A172 (cell line): ENCODE results near the gene ESRP2. TPM values are rescaled to one million over a fixed set of nuclear protein-coding genes. Genes with fewer than 3 reads are reported as not detected.
A peak's percentile ranks its signal among the peaks of the same experiment; 100 is the strongest.

Experiments used
- DNase-seq: peaks from one replicate; pipeline ENCODE4 v3.0.0-alpha.2; 2015; ENCODE audit warnings: low spot score
- total RNA-seq: library from RNA; depleted of rRNA; stranded (reverse); fragments of >200 nt; shearing (Covaris generic); gene quantifications from 2 replicates; pipeline ENCODE4 v1.2.3, GENCODE V29; 2014; rRNA removed

Gene ESRP2
- total RNA-seq, 1 experiment from 2014 or later = 0.45 TPM

DNA sequence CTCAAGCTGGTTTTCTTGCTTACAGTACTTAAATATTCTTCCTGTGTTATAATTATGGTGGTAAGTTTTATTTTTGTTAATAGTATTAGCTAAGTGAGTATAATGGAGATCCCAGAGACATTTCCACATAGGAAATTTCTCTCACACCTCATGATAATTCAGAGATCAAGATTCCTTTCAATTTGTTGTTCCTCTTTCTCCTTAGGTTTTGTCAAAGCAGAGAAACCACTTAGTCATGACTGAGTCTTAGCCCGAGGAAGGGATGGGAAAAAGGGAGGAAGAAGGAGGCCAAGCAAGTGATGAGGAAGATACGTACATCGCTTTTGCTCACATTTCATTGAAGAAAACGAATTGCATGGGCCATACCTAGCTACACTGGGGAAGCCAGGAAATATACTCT is 18.4 kb downstream of the ESRP2 start:
- DNase-seq = no peak

DNA sequence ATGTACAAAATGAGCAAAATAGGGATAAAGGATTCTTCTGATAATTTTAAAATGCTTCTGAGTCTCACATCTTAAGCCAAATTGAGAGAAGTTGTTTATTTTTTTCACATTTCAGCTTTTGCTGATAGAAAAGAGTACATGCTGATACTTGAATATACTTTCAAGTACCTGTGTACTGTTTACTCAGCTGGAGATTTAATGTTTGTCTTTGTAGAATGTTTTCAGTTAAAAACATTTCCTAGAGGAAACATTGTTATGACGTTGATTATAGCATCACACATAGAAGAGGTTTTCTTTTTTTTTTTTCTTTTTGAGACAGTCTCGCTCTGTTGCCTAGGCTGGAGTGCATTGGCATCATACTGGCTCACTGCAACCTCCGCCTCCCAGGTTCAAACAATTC is 19.7 kb downstream of the ESRP2 start:
- no peak for DNase-seq

DNA sequence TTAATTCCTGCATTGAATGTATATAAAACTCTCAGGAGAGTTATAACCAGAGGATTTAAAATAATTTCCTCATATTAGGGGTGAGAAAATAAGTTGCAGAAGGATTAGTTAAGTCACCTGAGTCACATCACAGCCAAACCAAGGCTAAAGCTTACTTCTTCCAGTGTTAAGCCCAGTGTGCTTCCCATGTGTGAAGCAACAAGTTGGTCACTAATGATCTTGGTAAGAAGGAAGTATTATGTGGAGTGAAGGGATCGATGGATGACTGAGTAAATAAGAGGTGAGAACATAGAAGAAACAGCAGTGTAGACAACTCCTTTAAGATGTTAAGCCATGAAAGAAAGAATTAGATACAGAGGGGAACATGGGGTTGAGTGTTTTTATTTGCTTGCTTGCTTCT is 20.6 kb downstream of the ESRP2 start:
- no peak for DNase-seq

DNA sequence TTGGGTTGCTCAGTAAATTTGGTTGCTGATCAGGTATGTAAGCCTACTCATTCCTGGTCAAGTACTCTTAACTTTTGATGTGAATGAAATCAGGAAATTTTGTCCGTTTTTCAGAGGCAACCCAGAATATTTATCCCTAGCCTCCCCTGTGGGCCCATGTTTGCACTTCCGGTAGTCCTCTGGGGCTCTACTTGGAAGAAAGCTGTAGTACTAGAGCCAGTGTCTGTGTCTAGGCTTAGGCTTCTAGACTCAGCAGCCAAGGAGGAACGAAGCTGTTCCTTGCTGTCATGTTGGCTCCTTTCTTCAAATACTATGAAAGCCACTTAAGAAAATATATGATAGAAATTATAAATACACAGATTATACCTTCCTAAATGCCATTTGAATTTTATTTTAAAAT is 21.2 kb downstream of the ESRP2 start:
- DNase-seq = no peak

DNA sequence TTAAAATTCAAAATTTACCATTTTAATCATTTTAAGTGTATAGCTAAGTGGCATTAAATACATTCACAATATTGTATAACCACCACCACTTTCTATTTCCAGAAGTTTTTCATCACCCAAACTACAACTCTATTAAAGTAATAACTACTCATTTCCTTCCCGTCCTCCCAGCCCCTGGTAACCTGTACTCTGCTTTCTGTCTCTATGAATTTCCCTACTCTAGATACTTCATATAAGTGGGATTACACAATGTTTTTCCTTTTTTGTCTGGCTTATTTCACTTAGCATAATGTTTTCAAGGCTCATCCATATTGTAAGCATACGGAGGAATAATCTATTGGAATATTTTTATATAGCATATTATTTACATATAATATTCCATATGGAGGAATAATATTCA is 29.7 kb downstream of the ESRP2 start:
- DNase-seq = no peak

DNA sequence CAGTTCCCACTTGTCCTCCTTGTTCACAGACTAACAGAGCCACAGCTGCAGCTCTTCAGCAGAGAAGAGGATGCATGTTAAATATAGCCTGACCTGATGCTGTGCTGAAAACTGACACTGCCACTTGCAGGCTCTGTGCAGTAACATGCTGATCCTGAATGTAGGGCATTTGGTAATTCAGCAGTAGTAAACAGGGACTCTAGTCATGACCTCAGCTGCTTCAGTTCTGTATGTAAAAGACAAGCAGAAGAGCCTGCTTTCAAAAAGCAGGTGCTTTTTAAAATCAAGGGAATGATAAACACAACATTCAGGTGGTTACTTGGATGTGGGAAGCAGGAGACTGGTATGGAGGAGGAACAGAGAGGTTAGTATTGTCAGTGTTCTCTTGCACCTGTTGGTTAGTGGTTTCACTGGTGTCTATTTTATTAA is 33.8 kb downstream of the ESRP2 start:
- DNase-seq = no peak

DNA sequence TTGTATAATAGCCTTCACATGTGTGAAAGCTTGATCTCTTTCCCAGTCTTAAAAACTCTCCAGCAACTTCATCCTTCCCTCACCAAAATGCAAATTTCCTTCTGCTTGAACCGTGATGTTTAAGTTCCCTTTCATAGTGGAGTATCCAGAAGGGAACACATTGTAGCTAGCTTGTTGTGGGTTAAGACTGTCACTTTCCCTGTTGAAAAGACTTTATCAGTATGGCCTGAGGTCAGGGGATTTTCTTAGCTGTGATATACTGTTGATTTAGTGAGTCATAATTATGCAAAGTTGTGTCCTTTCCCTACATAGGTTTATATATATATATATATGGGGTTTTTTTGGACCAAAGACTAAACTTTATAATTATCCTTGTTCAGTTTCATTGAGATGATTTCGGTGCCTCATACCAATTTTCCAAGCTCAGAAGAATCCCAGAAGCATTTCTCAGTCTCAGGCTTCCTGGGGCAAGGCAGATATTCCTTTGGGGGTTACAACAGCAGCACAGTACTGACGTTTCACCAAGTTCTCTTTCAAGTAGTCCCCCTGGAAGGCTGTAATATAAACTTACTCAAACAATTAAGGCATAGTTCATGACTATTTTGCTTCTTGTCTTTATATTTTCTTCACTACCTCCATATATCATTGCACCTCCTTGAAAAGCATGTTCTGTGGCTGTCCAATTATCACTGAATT is 35.7 kb downstream of the ESRP2 start:
- DNase-seq = peak; percentile 13

DNA sequence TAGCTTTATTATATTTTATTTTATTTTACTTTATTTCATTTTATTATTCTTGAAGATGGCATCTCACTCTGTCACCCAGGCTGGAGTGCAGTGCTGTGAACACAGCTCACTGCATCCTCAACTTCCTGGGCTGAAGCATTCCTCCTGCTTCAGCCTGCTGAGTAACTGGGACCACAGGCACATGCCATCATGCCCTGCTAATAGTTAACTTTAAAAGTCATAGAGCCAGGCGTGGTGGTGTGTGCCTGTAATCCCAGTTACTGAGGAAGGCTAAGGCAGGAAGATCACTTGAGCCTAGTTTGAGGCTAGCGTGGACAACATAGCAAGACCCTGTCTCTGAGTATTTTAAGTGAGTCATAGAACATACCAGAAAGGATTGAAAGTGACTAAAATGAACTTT is 38.7 kb downstream of the ESRP2 start:
- no peak for DNase-seq

DNA sequence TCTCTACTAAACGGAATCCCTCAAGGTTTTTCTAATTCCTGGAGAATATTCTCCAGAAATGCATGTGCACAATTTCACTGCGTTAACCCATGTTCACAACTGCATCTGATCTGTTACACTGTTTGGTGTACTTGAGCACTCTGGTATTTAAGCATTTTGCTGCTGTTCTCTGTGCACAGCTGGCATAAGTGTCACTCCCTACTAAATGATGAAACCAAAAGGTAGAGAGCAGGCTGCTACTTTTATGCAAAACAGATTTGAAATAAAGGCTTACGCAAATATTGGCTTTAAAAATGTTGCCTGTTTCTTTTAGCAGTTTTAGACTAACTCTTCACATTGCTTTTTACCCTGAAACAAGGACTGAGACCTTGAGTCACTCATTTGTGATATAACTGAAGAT is 41.7 kb downstream of the ESRP2 start:
- no peak for DNase-seq

DNA sequence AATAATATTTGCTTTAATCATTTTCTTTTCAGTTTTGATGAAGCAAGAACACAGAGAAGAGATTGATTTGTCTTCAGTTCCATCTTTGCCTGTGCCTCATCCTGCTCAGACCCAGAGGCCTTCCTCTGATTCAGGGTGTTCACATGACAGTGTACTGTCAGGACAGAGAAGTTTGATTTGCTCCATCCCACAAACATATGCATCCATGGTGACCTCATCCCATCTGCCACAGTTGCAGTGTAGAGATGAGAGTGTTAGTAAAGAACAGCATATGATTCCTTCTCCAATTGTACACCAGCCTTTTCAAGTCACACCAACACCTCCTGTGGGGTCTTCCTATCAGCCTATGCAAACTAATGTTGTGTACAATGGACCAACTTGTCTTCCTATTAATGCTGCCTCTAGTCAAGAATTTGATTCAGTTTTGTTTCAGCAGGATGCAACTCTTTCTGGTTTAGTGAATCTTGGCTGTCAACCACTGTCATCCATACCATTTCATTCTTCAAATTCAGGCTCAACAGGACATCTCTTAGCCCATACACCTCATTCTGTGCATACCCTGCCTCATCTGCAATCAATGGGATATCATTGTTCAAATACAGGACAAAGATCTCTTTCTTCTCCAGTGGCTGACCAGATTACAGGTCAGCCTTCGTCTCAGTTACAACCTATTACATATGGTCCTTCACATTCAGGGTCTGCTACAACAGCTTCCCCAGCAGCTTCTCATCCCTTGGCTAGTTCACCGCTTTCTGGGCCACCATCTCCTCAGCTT is 45.0 kb downstream of the ESRP2 start:
- DNase-seq = no peak

DNA sequence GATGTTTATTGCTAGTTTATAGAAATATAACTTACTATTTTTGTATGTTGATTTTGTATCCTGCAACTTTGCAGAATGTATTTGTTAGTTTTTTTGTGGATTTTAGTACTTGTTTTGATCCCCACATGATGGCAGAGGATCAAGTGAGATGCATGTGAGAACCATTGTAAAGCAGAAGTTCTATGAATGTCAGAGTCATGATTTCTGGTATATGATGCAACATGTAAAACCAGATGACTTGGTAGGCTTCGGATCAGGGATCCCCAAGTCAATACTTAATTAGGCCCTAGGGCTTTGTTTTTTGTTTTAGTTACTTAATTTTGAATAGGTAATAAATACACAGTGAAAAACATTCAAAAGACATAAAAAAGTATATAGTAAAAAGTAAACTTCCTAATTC is 45.8 kb downstream of the ESRP2 start:
- no peak for DNase-seq

DNA sequence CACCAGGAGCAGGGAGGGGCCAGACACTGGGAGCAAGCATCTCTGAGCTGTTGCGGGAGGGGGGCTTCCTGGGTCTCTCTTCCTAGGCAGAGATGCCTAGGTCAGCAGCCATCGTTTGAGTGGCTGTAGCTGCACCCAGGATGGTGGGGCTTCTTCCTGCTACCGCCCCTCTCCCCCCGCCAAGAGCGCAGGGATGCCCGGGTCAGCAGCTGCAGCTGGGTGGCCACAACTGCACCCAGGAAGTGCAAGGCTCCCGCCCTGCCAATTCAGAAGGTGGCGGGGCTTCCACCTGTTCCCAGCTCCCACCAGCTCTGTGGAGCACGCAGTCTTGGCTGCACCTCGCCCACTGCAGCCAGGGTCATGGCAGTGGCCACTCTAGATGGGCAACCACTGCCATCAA is 47.8 kb downstream of the ESRP2 start:
- DNase-seq = no peak

DNA sequence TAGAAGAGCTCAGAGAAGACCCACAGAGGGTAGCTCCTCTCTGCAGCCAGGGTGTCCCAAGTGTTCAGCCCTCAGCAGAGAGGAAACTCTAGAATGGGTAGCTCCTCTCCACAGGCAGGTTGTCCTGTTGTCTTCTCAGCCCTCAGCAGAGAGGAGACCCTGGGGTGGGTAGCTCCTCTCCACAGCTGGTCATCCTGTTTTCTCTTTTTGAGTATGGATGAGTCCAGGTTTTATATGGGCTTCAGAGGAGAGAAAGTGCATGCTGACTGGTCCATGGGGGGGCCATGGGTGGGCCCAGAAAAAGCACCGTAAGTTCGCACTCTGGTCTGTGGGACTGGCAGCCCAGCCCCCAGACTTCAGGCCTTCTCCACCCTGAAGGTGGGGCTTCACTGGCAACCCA is 48.4 kb downstream of the ESRP2 start:
- no peak for DNase-seq

DNA sequence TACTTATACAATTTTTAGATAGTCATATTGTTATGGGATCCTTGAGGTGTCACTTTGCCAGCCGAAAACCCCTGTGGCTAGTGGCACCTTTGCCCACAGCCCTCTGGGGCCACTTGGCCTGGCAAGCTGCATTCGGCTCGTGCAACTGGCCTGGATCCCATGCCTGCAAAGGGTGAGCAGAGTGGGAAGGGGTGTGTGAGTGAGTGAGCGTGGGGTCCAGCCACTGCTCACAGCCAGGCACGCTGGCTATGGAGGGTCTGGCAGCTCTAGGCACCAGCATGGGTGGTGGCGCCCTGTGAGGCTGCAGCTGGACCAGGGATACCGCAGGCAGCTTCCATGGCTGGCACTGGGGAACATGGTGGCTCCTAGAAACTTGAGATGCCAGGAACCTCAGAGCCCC is 49.0 kb downstream of the ESRP2 start:
- DNase-seq = no peak

DNA sequence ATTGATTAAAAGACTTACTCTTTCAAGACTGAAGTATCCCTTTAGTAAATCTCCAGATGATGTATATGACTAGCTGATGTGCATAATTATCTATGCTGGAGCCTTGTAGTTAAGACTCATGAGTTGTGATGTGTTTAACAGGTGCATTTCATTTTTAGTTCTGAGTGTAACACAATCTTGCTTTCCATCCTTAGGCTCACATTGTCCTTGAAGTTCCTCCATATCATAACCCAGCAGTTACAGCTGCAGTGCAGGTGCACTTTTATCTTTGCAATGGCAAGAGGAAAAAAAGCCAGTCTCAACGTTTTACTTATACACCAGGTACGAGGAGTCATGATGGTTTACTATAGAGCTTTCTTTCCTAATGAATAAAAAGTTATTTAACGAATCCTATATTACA is 52.9 kb downstream of the ESRP2 start:
- DNase-seq = no peak

DNA sequence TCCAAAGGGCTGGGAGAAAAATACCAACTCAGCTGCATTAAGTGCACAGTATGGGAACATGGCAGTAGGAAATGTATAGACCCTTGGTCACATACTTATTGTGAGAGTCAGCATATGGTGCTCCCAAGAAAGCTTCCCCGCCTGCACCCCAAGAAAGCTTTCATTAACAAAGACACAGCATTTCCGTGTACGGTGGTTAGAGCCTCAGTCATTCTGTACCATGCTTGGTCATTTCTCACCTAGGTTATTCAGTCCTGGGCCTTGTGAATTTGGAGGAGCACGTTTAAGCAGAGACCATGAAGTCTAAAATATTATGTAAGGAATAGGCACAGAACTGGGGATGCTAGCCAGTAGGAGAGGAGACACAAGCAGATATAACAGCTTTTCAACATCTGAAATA is 56.1 kb downstream of the ESRP2 start:
- DNase-seq = no peak

DNA sequence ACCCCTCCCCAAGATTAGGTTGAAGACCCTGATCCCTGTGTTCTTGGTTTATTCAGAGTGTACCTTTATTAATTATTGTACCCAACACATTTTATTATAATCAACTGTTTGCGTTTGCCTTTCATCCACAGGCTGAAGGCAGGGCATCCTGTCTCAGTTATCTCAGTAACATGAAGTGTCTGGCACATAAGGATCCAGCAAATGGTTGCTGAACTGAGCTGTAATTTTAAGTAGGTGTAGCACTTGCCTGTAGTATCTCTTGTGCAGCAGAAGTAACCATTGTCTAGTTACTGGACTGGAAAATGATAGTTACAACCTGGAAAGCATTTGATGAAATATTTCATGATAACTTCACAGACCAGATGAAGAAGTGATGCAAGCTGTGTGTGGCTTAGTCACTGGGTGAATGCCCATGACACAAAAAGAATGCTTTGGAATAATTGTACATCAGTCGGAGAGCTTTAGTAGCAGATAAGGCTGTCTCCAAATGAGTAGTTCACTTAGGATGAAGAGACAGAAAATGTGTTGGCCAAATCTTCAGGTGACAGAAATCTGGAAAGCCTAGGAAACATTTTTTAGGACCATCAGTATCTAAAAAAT is 56.6 kb downstream of the ESRP2 start:
- DNase-seq = no peak

Other genes with a start within 250 kb of the ESRP2 start
- not detected in 2 replicates for gene DPEP2, start 236.6 kb downstream of the ESRP2 start, total RNA-seq
- not detected in 2 replicates for gene DPEP2NB, start 220.2 kb downstream of the ESRP2 start, total RNA-seq
- gene DDX28, start 212.9 kb downstream of the ESRP2 start, total RNA-seq = 9.1 and 10.2 TPM in 2 replicates
- 12.8 and 12.9 TPM in 2 replicates for gene DUS2, start 212.8 kb downstream of the ESRP2 start, total RNA-seq
- 13.4 and 14.3 TPM in 2 replicates for gene NFATC3, start 150.8 kb downstream of the ESRP2 start, total RNA-seq
- gene PLA2G15, start 9.2 kb upstream of the ESRP2 start, total RNA-seq = 27.7 and 35.1 TPM in 2 replicates
- gene SLC7A6, start 28.4 kb upstream of the ESRP2 start, total RNA-seq = 8.0 and 16.4 TPM in 2 replicates
- gene SLC7A6OS, start 74.8 kb upstream of the ESRP2 start, total RNA-seq = 19.0 and 23.9 TPM in 2 replicates
- gene PRMT7, start 74.9 kb upstream of the ESRP2 start, total RNA-seq = 40.2 and 44.6 TPM in 2 replicates
- gene SMPD3, start 212.4 kb upstream of the ESRP2 start, total RNA-seq = 0.12 and 0.65 TPM in 2 replicates